Measurements from ENCODE around the gene C11orf58. TPM values are rescaled to one million over a fixed set of nuclear protein-coding genes. Genes with fewer than 3 reads are reported as not detected.

Gene C11orf58
- 218 and 272 TPM in 2 replicates for total RNA-seq (2014; rRNA removed; shearing (Covaris generic))

GRCh38 chr11:16738193-16738946 lies at the start of gene C11orf58:
Gene C11orf58, plus strand, starts transcription at chr11:16738647. Its CDS starts 132 bp downstream, at chr11:16738779.
- DNase-seq (ENCODE audit: low spot score): peak; percentile 96

- no peak for DNase-seq (ENCODE audit: low spot score)
These were observed 48.4 kb upstream of the C11orf58 start for GRCh38 chr11:16690086-16690485.

GRCh38 chr11:16703795-16704194 lies 34.7 kb upstream of the C11orf58 start:
- DNase-seq (ENCODE audit: low spot score): no peak

GRCh38 chr11:16713594-16713993 lies 24.9 kb upstream of the C11orf58 start:
- DNase-seq (ENCODE audit: low spot score): no peak

- no peak for DNase-seq (ENCODE audit: low spot score)
These were observed 15.7 kb upstream of the C11orf58 start for GRCh38 chr11:16722581-16723344.

GRCh38 chr11:16727806-16728205 lies 10.6 kb upstream of the C11orf58 start:
- DNase-seq (ENCODE audit: low spot score): no peak

GRCh38 chr11:16737818-16738192 lies 642 bp upstream of the C11orf58 start:
- DNase-seq (ENCODE audit: low spot score): no peak

GRCh38 chr11:16738947-16739815 lies 734 bp downstream of the C11orf58 start:
- DNase-seq (ENCODE audit: low spot score): no peak

GRCh38 chr11:16741473-16741872 lies 3.0 kb downstream of the C11orf58 start:
- no peak for DNase-seq (ENCODE audit: low spot score)

- no peak for DNase-seq (ENCODE audit: low spot score)
These were observed 5.0 kb downstream of the C11orf58 start for GRCh38 chr11:16743478-16743877.

- no peak for DNase-seq (ENCODE audit: low spot score)
These were observed 5.8 kb downstream of the C11orf58 start for GRCh38 chr11:16744128-16744725.

GRCh38 chr11:16745950-16746605 lies 7.6 kb downstream of the C11orf58 start:
- no peak for DNase-seq (ENCODE audit: low spot score)

GRCh38 chr11:16749092-16749491 lies 10.6 kb downstream of the C11orf58 start:
- DNase-seq (ENCODE audit: low spot score): no peak

GRCh38 chr11:16749666-16750065 lies 11.2 kb downstream of the C11orf58 start:
- no peak for DNase-seq (ENCODE audit: low spot score)

- DNase-seq (ENCODE audit: low spot score): no peak
These were observed 12.0 kb downstream of the C11orf58 start for GRCh38 chr11:16750417-16750816.

- DNase-seq (ENCODE audit: low spot score): no peak
These were observed 20.1 kb downstream of the C11orf58 start for GRCh38 chr11:16758382-16759024.

- no peak for DNase-seq (ENCODE audit: low spot score)
These were observed 21.5 kb downstream of the C11orf58 start for GRCh38 chr11:16759857-16760508.

GRCh38 chr11:16763746-16764145 lies 25.3 kb downstream of the C11orf58 start:
- DNase-seq (ENCODE audit: low spot score): no peak

GRCh38 chr11:16764888-16765287 lies 26.4 kb downstream of the C11orf58 start:
- DNase-seq (ENCODE audit: low spot score): no peak

GRCh38 chr11:16767137-16767536 lies 28.7 kb downstream of the C11orf58 start:
- no peak for DNase-seq (ENCODE audit: low spot score)
